Measurements from ENCODE around the gene MED4.
"Not testable (repeated sequence)": the region's sequence is repeated elsewhere in the genome, so short reads cannot be mapped to it uniquely, and the experiment has no call there.

The MED4 gene

GRCh38 chr13:48086272-48086671, 8.6 kb downstream of the MED4 start:
- Histone ChIP-seq H3K4me3 (ENCODE audit: low read length) (no peak overlapping the region), H3K4me1 (ENCODE audit: insufficient read depth, low read length) (no peaks in the 10 kb centered on the region), H3K9me3 (ENCODE audit: insufficient read depth, low read depth, low read length) (no peaks in the 10 kb centered on the region), H3K9ac (ENCODE audit: low read depth, low read length) (no peak overlapping the region), H3K27ac (ENCODE audit: low read depth, low read length) (peak overlapping the region; percentile 35; the same call in 1 of the 2 replicates), H3K36me3 (ENCODE audit: insufficient read depth, low read length) (peaks cover 50% of the 10 kb centered on the region), H3K27me3 (ENCODE audit: insufficient read depth, low read length) (no peaks in the 10 kb centered on the region)
- WGBS = 91% methylated on average over 2 of the region's 2 CpGs

GRCh38 chr13:48081739-48082138, 13.2 kb downstream of the MED4 start:
- Histone ChIP-seq H3K27me3 (ENCODE audit: insufficient read depth, low read length) (no peaks in the 10 kb centered on the region), H3K4me3 (ENCODE audit: low read length) (no peak overlapping the region), H3K36me3 (ENCODE audit: insufficient read depth, low read length) (peaks cover 89% of the 10 kb centered on the region), H3K27ac (ENCODE audit: low read depth, low read length) (no peak overlapping the region), H3K9ac (ENCODE audit: low read depth, low read length) (no peak overlapping the region), H3K9me3 (ENCODE audit: insufficient read depth, low read depth, low read length) (peaks cover 3% of the 10 kb centered on the region; the same call in 1 of the 2 replicates), H3K4me1 (ENCODE audit: insufficient read depth, low read length) (no peaks in the 10 kb centered on the region)
- WGBS = 97% methylated on average over 3 of the region's 4 CpGs

- WGBS = 49% methylated on average over 2 of the region's 2 CpGs
- Histone ChIP-seq H3K27ac (ENCODE audit: low read depth, low read length) (no peak overlapping the region), H3K36me3 (ENCODE audit: insufficient read depth, low read length) (peaks cover 96% of the 10 kb centered on the region), H3K4me1 (ENCODE audit: insufficient read depth, low read length) (no peaks in the 10 kb centered on the region), H3K9me3 (ENCODE audit: insufficient read depth, low read depth, low read length) (peaks cover 34% of the 10 kb centered on the region), H3K9ac (ENCODE audit: low read depth, low read length) (no peak overlapping the region), H3K27me3 (ENCODE audit: insufficient read depth, low read length) (no peaks in the 10 kb centered on the region), H3K4me3 (ENCODE audit: low read length) (no peak overlapping the region)
Observed at GRCh38 chr13:48078251-48078656, 16.6 kb downstream of the MED4 start.

- H3K9me3 ChIP-seq (ENCODE audit: insufficient read depth, low read depth, low read length) = peaks cover 77% of the 10 kb centered on the region
Observed at GRCh38 chr13:48074006-48074405, 20.9 kb downstream of the MED4 start.

GRCh38 chr13:48072787-48073186, 22.1 kb downstream of the MED4 start:
- no peak overlapping the region for H3K4me3 ChIP-seq (ENCODE audit: low read length)
- no peaks in the 10 kb centered on the region for H3K27me3 ChIP-seq (ENCODE audit: insufficient read depth, low read length)
- no peak overlapping the region for H3K9ac ChIP-seq (ENCODE audit: low read depth, low read length)
- 95% methylated on average over 2 of the region's 2 CpGs for WGBS
- H3K27ac ChIP-seq (ENCODE audit: low read depth, low read length) = no peak overlapping the region
- peaks cover 99% of the 10 kb centered on the region for H3K36me3 ChIP-seq (ENCODE audit: insufficient read depth, low read length)
- H3K9me3 ChIP-seq (ENCODE audit: insufficient read depth, low read depth, low read length) = peaks cover 89% of the 10 kb centered on the region
- H3K4me1 ChIP-seq (ENCODE audit: insufficient read depth, low read length) = no peaks in the 10 kb centered on the region

More at GRCh38 chr13:48074006-48074405, 20.9 kb downstream of the MED4 start:
- Histone ChIP-seq H3K36me3 (ENCODE audit: insufficient read depth, low read length) (peaks cover 99% of the 10 kb centered on the region), H3K27ac (ENCODE audit: low read depth, low read length) (no peak overlapping the region), H3K4me1 (ENCODE audit: insufficient read depth, low read length) (no peaks in the 10 kb centered on the region), H3K9ac (ENCODE audit: low read depth, low read length) (no peak overlapping the region), H3K27me3 (ENCODE audit: insufficient read depth, low read length) (no peaks in the 10 kb centered on the region), H3K4me3 (ENCODE audit: low read length) (no peak overlapping the region)
- WGBS = 98% methylated on average over 1 of the region's 2 CpGs

GRCh38 chr13:48072304-48072703, 22.6 kb downstream of the MED4 start:
- H3K4me3 ChIP-seq (ENCODE audit: low read length) = no peak overlapping the region
- no peak overlapping the region for H3K9ac ChIP-seq (ENCODE audit: low read depth, low read length)
- no peaks in the 10 kb centered on the region for H3K27me3 ChIP-seq (ENCODE audit: insufficient read depth, low read length)
- peaks cover 99% of the 10 kb centered on the region for H3K36me3 ChIP-seq (ENCODE audit: insufficient read depth, low read length)
- 99% methylated on average over 3 of the region's 3 CpGs for WGBS
- no peak overlapping the region for H3K27ac ChIP-seq (ENCODE audit: low read depth, low read length)
- peaks cover 94% of the 10 kb centered on the region for H3K9me3 ChIP-seq (ENCODE audit: insufficient read depth, low read depth, low read length)
- H3K4me1 ChIP-seq (ENCODE audit: insufficient read depth, low read length) = no peaks in the 10 kb centered on the region

GRCh38 chr13:48070942-48071341, 24.0 kb downstream of the MED4 start:
- Histone ChIP-seq H3K9me3 (ENCODE audit: insufficient read depth, low read depth, low read length) (peaks cover 97% of the 10 kb centered on the region), H3K36me3 (ENCODE audit: insufficient read depth, low read length) (peaks cover 99% of the 10 kb centered on the region), H3K27me3 (ENCODE audit: insufficient read depth, low read length) (no peaks in the 10 kb centered on the region), H3K27ac (ENCODE audit: low read depth, low read length) (no peak overlapping the region), H3K4me1 (ENCODE audit: insufficient read depth, low read length) (no peaks in the 10 kb centered on the region), H3K9ac (ENCODE audit: low read depth, low read length) (no peak overlapping the region), H3K4me3 (ENCODE audit: low read length) (no peak overlapping the region)
- 95% methylated on average over 4 of the region's 5 CpGs for WGBS

GRCh38 chr13:48069573-48069972, 25.3 kb downstream of the MED4 start:
- WGBS = 89% methylated on average over 1 of the region's 1 CpG
- Histone ChIP-seq H3K4me3 (ENCODE audit: low read length) (no peak overlapping the region), H3K36me3 (ENCODE audit: insufficient read depth, low read length) (peaks cover 100% of the 10 kb centered on the region), H3K27ac (ENCODE audit: low read depth, low read length) (no peak overlapping the region), H3K9ac (ENCODE audit: low read depth, low read length) (no peak overlapping the region), H3K27me3 (ENCODE audit: insufficient read depth, low read length) (no peaks in the 10 kb centered on the region), H3K4me1 (ENCODE audit: insufficient read depth, low read length) (no peaks in the 10 kb centered on the region), H3K9me3 (ENCODE audit: insufficient read depth, low read depth, low read length) (peaks cover 95% of the 10 kb centered on the region)

GRCh38 chr13:48068952-48069351, 26.0 kb downstream of the MED4 start:
- WGBS = 100% methylated on average over 2 of the region's 2 CpGs
- Histone ChIP-seq H3K9ac (ENCODE audit: low read depth, low read length) (no peak overlapping the region), H3K27ac (ENCODE audit: low read depth, low read length) (no peak overlapping the region), H3K9me3 (ENCODE audit: insufficient read depth, low read depth, low read length) (peaks cover 88% of the 10 kb centered on the region), H3K36me3 (ENCODE audit: insufficient read depth, low read length) (peaks cover 94% of the 10 kb centered on the region), H3K27me3 (ENCODE audit: insufficient read depth, low read length) (no peaks in the 10 kb centered on the region), H3K4me3 (ENCODE audit: low read length) (peak overlapping the region; percentile 20), H3K4me1 (ENCODE audit: insufficient read depth, low read length) (no peaks in the 10 kb centered on the region)

GRCh38 chr13:48068036-48068435, 26.9 kb downstream of the MED4 start:
- H3K4me3 ChIP-seq (ENCODE audit: low read length) = peak overlapping the region; percentile 11; the same call in 1 of the 2 replicates
- peaks cover 88% of the 10 kb centered on the region for H3K36me3 ChIP-seq (ENCODE audit: insufficient read depth, low read length)
- no peaks in the 10 kb centered on the region for H3K27me3 ChIP-seq (ENCODE audit: insufficient read depth, low read length)
- no peak overlapping the region for H3K9ac ChIP-seq (ENCODE audit: low read depth, low read length)
- H3K9me3 ChIP-seq (ENCODE audit: insufficient read depth, low read depth, low read length) = peaks cover 79% of the 10 kb centered on the region
- no peaks in the 10 kb centered on the region for H3K4me1 ChIP-seq (ENCODE audit: insufficient read depth, low read length)
- H3K27ac ChIP-seq (ENCODE audit: low read depth, low read length) = no peak overlapping the region

GRCh38 chr13:48066310-48066989, 28.5 kb downstream of the MED4 start:
- 99% methylated on average over 3 of the region's 3 CpGs for WGBS
- peaks cover 77% of the 10 kb centered on the region for H3K36me3 ChIP-seq (ENCODE audit: insufficient read depth, low read length)

GRCh38 chr13:48059951-48060350, 35.0 kb downstream of the MED4 start:
- 65% methylated on average over 5 of the region's 5 CpGs for WGBS
- not testable (repeated sequence) for H3K9me3 ChIP-seq (ENCODE audit: insufficient read depth, low read depth, low read length); H3K4me3 ChIP-seq (ENCODE audit: low read length); H3K27ac ChIP-seq (ENCODE audit: low read depth, low read length); H3K4me1 ChIP-seq (ENCODE audit: insufficient read depth, low read length); H3K9ac ChIP-seq (ENCODE audit: low read depth, low read length); H3K27me3 ChIP-seq (ENCODE audit: insufficient read depth, low read length)
- peaks cover 22% of the 10 kb centered on the region for H3K36me3 ChIP-seq (ENCODE audit: insufficient read depth, low read length)

More at GRCh38 chr13:48066310-48066989, 28.5 kb downstream of the MED4 start:
- H3K4me3 ChIP-seq (ENCODE audit: low read length) = no peak overlapping the region
- H3K9me3 ChIP-seq (ENCODE audit: insufficient read depth, low read depth, low read length) = peaks cover 63% of the 10 kb centered on the region
- H3K4me1 ChIP-seq (ENCODE audit: insufficient read depth, low read length) = no peaks in the 10 kb centered on the region
- no peak overlapping the region for H3K27ac ChIP-seq (ENCODE audit: low read depth, low read length)
- H3K9ac ChIP-seq (ENCODE audit: low read depth, low read length) = no peak overlapping the region
- no peaks in the 10 kb centered on the region for H3K27me3 ChIP-seq (ENCODE audit: insufficient read depth, low read length)
